HL-60 (cell line): ENCODE measurements around the gene COL4A3.
A peak's percentile ranks its signal among the peaks of the same experiment; 100 is the strongest.

ENCODE experiments used
- DNase-seq, 2 experiments: peaks; one replicate each; pipeline ENCODE4 v3.0.0-alpha.2; 2010 to 2020; ENCODE audit warnings: low read depth in 1 of 2, low spot score in 1 of 2
- H3K27ac ChIP-seq: fragments of 250-450 bp; sonication (Bioruptor Pico); replicated peaks from 2 replicates; pipeline ENCODE4 v1.5.1; 2020; ENCODE audit warnings: mild to moderate bottlenecking, moderate library complexity
- H3K27me3 ChIP-seq: fragments of 250-450 bp; sonication (Bioruptor Pico); 2 replicates; pipeline ENCODE4 v1.5.1; 2021; ENCODE audit warnings: mild to moderate bottlenecking, moderate library complexity; ENCODE audit not compliant: insufficient read depth, poor library complexity, severe bottlenecking
- H3K4me3 ChIP-seq: replicated peaks from 2 replicates; pipeline ENCODE4 v1.5.1; 2011; ENCODE audit warnings: mild to moderate bottlenecking, control low read depth, low read length; ENCODE audit not compliant: insufficient read depth
- CTCF ChIP-seq: IDR thresholded peaks from one replicate; pipeline ENCODE4 v1.5.1; 2011; ENCODE audit warnings: low read length, control low read depth, inconsistent platforms; ENCODE audit not compliant: insufficient read depth
- GABPA ChIP-seq: IDR thresholded peaks from 2 replicates; pipeline ENCODE4 v1.6.1; 2012; ENCODE audit warnings: low read depth
- POLR2AphosphoS5 ChIP-seq: IDR thresholded peaks from 2 replicates; pipeline ENCODE4 v1.6.1; 2012; ENCODE audit warnings: low read depth
- REST ChIP-seq: IDR thresholded peaks from 2 replicates; pipeline ENCODE4 v1.6.1; 2012; ENCODE audit warnings: low read depth; ENCODE audit not compliant: insufficient replicate concordance
- SPI1 ChIP-seq: IDR thresholded peaks from 2 replicates; pipeline ENCODE4 v1.6.1; 2012; ENCODE audit warnings: low read depth, mild to moderate bottlenecking, borderline replicate concordance

COL4A3 gene

GRCh38 chr2:227323818-227324217, 159.4 kb downstream of the COL4A3 start:
- no peak for DNase-seq
- no peaks in the 10 kb centered on the region for H3K27me3 ChIP-seq
- no peak overlapping the region for H3K4me3 ChIP-seq
- TF ChIP-seq REST: no peak
- no peak overlapping the region for H3K27ac ChIP-seq

- peak in 1 of 2 experiments; percentile 4 for DNase-seq
- H3K4me3 ChIP-seq: peak overlapping the region; percentile 96
- TF ChIP-seq CTCF (no peak), POLR2AphosphoS5 (no peak), REST (peak; percentile 20), SPI1 (peak; percentile 1; the same call in 1 of the 2 replicates), GABPA (0 out of 2 replicates have a peak, but pooled peaks have one; percentile 17)
- H3K27ac ChIP-seq: peak overlapping the region; percentile 88
- H3K27me3 ChIP-seq: no peaks in the 10 kb centered on the region
Measured at GRCh38 chr2:227324642-227324994, 160.2 kb downstream of the COL4A3 start.

- peak; percentile 85 to 94 for DNase-seq
- TF ChIP-seq POLR2AphosphoS5 (peak; percentile 58), GABPA (0 out of 2 replicates have a peak, but pooled peaks have one; percentile 32), SPI1 (no peak)
- no peaks in the 10 kb centered on the region for H3K27me3 ChIP-seq
- peak within 1 kb of the TSS; percentile 88 for H3K27ac ChIP-seq
- H3K4me3 ChIP-seq: peak within 1 kb of the TSS; percentile 96
Measured at GRCh38 chr2:227324995-227325838, 160.8 kb downstream of the COL4A3 start, which contains the start of gene MFF. MFF (plus strand) TSS chr2:227325251; CDS start chr2:227330666, 5,415 bp downstream.

- no peaks in the 10 kb centered on the region for H3K27me3 ChIP-seq
- DNase-seq: peak; percentile 20 to 24
- TF ChIP-seq SPI1 (no peak), CTCF (no peak), POLR2AphosphoS5 (no peak), GABPA (no peak), REST (no peak)
- H3K4me3 ChIP-seq: peak overlapping the region; percentile 96
- H3K27ac ChIP-seq: peak overlapping the region; percentile 88
Measured at GRCh38 chr2:227325839-227326195, 161.4 kb downstream of the COL4A3 start.
